ENCODE results near the gene TENT5A.

Gene TENT5A

DNA sequence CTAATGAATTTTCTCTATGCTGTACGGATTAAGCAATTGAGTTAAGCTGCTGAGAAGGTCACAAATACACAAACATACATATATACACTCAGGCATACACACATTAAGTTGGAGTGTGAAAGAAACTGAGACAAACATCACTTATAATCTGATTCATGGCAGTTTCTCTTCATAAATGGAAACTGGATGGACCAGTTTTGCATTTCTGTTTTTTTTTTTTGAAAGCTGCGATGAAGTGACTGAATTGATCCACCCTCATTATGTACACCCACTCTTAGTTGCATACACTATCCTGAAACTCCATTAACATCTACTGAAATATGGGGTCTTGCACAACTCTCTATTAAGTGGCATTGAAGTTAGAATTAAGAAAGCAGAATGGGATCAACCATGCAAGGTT lies 32.9 kb upstream of the TENT5A start:
- TF ChIP-seq GATA2 (IDR thresholded peaks at IDR 0.05; ENCODE audit: low read depth, low read length) (no peak), GATA3 (IDR thresholded peaks at IDR 0.05; ENCODE audit: low read depth, low read length) (no peak)

DNA sequence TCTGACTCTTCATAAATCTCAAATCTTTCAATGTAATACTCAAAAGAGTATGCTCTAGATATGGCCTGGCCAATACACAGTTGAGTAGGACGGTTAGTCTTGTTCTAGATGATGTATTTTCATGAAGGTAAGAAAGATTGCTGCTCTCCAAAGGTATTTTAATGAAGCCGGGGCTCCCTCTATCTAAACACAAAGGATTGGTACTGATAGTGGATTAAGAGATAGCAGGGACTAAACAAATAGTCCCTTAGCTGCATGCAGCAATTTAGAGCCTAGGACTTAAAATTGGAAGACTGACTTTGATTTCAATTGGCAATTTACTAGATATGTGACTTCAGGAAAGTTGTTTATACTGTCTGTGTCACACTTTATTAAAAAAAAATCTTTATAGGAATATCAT lies 31.4 kb upstream of the TENT5A start:
- TF ChIP-seq GATA2 (IDR thresholded peaks at IDR 0.05; ENCODE audit: low read depth, low read length) (no peak), GATA3 (IDR thresholded peaks at IDR 0.05; ENCODE audit: low read depth, low read length) (no peak)

DNA sequence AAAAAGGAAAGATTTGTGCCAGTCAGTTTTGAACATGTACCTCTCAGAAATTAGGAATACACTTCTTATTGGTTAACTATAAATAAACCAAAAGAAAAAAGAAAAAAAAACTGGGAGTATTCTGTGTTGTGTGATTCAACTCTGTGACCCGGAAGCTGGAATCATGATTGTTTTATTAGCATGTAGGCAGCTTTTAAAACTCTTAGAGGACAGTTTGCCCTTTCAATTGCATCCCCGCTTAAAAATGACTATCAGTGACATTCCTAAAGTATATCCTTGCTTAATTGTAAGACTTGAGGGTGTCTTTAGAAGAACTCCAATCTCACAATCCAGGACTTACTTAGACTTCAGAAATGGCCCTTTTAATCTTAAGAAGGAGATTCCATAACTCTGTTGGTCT lies 29.1 kb upstream of the TENT5A start:
- TF ChIP-seq GATA3 (IDR thresholded peaks at IDR 0.05; ENCODE audit: low read depth, low read length), result no peak
- TF ChIP-seq GATA2 (IDR thresholded peaks at IDR 0.05; ENCODE audit: low read depth, low read length), result no peak

DNA sequence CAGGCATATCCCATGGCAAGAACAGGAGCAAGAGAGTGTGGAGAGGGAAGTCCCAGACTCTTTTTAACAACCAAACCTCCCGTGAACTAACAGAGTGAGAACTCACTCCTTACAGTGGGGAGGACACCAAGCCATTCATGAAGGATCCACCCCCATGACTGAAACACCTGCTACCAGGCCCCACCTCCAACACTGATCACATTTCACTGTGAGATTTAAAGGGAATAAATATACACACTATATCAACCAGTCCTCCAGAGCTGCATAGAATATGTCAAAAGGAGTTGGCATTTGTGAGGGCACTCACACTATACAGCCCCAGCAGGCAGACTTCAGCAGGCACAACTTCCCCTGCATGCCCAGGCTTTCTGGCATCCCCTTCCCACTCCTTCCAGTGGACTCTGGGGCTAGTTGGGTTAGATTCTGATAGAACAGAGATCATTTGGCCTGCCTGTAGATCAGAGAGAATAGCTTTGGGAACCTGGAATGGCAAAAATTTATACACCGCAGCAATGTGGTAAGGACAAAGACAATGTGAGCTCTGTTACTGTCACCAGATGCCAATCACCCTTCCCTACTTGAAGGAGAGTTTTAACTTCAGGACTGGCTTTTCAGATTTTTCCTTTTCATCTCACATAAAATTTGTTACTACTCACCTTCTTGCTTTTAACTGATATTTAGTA lies 25.2 kb upstream of the TENT5A start:
- no peak for TF ChIP-seq GATA2 (IDR thresholded peaks at IDR 0.05; ENCODE audit: low read depth, low read length)
- no peak for TF ChIP-seq GATA3 (IDR thresholded peaks at IDR 0.05; ENCODE audit: low read depth, low read length)

DNA sequence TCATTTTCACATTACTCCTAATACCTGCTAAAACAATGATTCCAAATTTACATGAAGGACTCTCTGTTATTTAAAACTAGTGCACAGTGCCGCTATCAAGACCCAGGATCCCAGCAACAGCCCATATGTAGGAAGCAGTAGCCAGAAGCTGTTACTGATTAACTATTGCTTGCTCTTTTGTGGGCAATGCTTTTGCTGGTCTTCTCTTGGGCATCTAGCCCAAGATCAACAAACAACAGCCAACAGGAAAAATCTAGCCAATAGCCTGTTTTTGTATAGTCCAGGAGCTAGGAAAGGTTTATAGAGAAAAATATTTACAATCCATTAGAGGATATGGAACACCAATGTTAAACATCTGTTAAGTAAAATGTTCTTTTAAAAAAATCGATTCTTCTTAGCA lies 22.1 kb upstream of the TENT5A start:
- TF ChIP-seq GATA2 (IDR thresholded peaks at IDR 0.05; ENCODE audit: low read depth, low read length) (no peak), GATA3 (IDR thresholded peaks at IDR 0.05; ENCODE audit: low read depth, low read length) (no peak)

DNA sequence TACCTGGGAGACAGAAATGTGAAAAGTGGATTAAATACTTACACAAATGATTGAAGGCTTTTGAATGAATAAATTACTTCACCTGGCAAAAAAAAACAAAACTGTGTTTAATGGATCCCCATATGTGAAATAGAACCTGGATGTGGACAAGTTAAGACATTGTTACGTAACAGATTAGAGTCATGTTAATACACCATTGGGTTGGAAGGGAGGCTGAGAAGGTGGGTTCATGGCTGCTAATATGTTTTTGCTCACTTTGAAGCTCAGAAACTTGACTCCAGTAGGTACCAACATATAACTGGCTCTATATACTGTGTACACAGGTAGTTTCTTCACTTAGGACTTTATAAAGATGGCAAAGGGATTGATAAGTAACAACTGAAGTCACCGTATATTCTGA lies 21.4 kb upstream of the TENT5A start:
- no peak for TF ChIP-seq GATA2 (IDR thresholded peaks at IDR 0.05; ENCODE audit: low read depth, low read length)
- no peak for TF ChIP-seq GATA3 (IDR thresholded peaks at IDR 0.05; ENCODE audit: low read depth, low read length)

DNA sequence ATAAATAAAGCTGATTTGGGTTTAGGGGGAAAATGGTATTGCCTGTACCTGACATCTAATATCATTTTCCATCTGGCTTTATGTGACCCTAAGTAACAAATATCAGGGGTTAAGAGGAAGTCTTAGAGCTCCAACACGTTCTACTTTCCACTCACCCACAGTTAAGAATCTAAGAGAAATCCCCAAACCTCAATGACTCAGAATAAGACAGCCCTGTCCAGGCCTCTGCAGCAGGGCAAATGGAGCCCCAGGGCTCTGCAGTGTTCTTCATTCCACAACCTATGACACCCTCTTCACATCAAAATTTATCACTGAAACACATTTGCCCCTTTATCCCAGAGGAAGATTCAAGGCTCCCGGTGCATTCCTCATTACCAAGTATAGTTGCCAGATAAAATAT lies 20.3 kb upstream of the TENT5A start:
- TF ChIP-seq GATA2 (IDR thresholded peaks at IDR 0.05; ENCODE audit: low read depth, low read length) (no peak), GATA3 (IDR thresholded peaks at IDR 0.05; ENCODE audit: low read depth, low read length) (no peak)

DNA sequence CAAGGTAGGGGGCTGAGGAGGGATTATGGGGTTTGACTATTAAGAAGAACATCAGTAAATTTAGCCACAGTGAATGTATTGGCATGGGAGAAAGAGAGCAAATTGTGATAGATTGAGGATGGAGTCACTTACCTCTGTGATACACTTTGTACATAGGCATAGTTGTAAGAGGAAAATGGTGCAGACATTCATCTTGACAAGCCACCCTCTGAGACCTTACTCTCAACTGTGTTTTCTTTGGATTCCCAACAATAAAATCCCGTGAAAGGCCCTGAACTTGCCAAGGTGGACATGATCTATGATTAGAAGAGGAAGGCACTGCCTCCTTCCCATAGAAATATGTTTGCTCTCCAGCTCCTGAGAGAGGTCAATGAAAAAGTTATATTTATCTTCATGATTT lies 18.6 kb upstream of the TENT5A start:
- TF ChIP-seq GATA3 (IDR thresholded peaks at IDR 0.05; ENCODE audit: low read depth, low read length), result no peak
- no peak for TF ChIP-seq GATA2 (IDR thresholded peaks at IDR 0.05; ENCODE audit: low read depth, low read length)

DNA sequence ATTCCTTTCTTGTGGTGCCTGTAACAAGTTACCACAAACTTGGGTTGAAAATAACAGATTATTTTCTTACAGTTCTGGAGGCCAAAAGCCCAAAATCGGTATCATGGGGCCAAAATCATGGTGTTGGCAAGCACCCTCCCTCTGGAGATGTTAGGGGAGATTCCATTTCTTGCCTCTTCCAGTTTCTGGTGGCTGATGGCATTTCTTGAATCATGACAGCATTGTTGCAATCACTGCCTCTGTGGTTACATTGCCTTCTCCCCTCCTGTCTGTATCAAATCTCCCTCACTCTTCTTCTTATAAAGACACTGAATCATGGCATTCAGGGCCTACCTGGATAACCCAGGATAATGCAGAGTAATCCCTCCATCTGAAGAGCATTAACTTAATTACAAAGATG lies 17.9 kb upstream of the TENT5A start:
- no peak for TF ChIP-seq GATA3 (IDR thresholded peaks at IDR 0.05; ENCODE audit: low read depth, low read length)
- TF ChIP-seq GATA2 (IDR thresholded peaks at IDR 0.05; ENCODE audit: low read depth, low read length), result no peak

DNA sequence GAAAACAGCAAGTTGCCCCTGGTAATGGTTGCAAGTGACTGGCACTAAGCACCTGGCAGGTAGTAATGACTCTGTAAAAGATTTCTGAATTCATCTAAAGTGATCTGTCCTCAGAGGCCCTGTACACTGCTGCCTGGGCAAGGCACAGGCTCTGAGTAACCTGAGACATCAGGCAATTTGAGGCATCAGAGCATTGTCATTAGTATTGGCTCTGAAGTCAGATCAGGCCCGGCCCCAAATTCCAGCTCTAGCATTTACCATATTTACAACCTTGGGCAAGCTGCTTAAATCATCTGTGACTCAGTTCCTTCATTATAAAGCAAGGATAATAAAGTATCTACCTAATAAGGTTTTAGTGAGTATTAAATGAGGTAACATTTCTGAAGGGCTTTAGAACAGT lies 17.3 kb upstream of the TENT5A start:
- TF ChIP-seq GATA2 (IDR thresholded peaks at IDR 0.05; ENCODE audit: low read depth, low read length) (no peak), GATA3 (IDR thresholded peaks at IDR 0.05; ENCODE audit: low read depth, low read length) (no peak)

DNA sequence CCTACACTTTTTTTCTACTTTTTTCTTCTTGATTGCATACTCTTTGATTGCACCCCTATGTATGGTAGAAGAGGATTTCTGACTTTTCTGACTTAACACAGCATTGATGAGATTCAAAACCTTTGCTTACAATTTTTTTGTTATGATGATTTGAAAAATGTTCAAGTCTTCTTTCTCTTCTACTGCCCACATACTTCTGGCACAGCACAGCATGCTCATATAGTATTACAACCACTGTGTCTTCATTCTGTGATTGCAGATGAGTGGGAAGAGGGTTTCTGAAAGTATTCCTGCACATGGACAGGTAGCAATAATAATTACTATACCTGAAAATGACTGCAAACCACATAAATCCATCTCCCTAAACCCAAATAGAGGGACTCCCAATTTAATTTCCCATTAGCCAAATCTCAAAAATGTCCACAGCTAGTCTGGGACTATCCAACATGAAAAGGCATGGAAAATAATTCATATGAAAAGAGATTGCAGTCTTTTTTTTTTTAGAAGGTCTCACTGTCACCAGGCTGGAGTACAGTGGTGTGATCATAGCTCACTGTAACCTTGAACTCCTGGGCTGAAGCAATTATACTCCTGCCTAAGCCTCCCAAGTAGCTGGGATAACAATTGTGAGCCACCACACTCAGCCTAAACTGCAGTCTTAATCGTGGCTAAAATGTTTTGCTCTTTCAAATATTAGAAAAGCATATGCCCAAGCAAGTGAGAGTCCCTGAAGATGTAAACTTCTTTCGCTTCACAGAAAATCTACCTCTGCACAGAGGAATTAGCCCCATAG lies 15.9 kb upstream of the TENT5A start:
- TF ChIP-seq GATA3 (IDR thresholded peaks at IDR 0.05; ENCODE audit: low read depth, low read length), result no peak
- TF ChIP-seq GATA2 (IDR thresholded peaks at IDR 0.05; ENCODE audit: low read depth, low read length), result no peak

DNA sequence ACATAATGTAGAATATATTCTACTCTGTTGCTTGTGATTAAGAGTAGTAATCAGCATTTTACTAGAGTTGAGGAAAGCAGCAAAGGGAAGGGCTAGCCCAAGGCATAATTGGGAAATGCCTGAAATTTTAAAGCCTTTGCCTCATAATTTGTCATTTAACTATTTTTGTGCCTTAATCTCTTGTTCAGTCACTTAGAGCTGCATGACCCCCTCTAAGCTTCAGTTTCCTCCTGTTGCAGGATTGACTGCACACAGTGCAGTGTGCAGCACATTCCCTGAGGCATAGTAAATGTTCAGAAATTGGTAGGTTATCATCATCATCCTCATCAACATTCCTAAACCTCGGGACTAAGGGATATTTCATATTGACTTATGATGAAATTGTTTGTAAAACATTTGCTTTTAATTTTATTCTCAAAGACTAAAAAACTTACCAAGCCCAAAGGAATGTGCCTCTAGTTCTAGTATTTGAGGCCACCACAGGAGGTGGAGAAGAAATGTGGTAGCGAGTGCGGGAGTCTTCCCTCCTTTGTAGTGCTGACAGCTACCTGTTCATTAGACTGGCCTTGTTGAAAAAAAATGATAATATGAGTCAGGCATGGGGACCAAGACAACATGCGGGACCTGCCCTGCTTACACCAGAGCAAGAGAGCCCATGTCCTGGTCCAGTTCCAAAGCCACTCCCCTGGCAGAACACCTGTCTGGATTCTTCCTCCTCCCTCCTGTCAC lies 14.8 kb upstream of the TENT5A start:
- TF ChIP-seq GATA2 (IDR thresholded peaks at IDR 0.05; ENCODE audit: low read depth, low read length) (no peak), GATA3 (IDR thresholded peaks at IDR 0.05; ENCODE audit: low read depth, low read length) (no peak)

DNA sequence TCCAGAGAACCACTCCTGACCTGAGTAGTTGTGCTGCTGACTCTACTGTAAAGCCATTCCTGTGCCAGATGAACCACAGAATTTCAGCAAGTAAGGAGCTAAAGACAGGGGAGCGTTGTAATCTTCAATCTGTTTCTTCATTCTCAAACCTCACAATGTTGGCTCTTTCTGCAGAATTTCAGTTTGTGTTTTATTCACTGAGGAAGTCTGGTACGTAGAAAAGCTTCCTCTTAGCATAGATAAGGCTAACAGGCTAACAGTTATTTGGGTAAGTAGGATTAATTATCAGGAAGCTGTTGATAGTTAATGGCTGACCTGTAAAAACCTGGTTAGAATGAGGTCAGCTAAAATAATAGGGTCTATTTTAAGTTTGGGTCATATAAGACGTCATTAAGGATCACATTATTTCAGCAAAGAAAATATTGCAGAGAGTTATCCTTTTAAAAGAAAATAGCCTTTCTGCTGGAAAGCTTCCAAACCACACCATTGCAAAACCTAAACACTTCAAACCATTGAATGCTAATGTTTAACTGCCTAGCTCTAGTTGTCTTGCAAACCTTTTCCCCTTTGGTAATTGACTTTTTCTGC lies 14.1 kb upstream of the TENT5A start:
- TF ChIP-seq GATA3 (IDR thresholded peaks at IDR 0.05; ENCODE audit: low read depth, low read length) (no peak), GATA2 (IDR thresholded peaks at IDR 0.05; ENCODE audit: low read depth, low read length) (no peak)

DNA sequence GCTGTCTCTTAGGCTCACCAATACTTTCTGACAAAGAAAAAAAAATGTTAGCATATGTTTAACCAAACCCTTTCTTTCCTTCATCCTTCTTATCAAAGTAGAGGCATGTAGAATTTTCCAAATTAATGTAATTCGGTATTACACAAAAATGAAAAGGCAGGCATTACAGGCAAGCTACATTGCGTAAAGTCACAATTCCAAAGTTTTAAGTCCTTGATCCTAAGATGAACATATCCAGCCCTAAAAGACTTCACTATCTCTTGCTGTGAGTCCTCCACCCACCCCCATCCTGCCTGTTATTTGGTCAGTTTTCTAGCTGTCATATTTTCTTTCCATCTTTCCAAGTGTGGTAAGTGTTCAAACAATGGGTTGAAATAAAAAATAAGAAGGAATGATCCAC lies 12.1 kb upstream of the TENT5A start:
- no peak for TF ChIP-seq GATA2 (IDR thresholded peaks at IDR 0.05; ENCODE audit: low read depth, low read length)
- no peak for TF ChIP-seq GATA3 (IDR thresholded peaks at IDR 0.05; ENCODE audit: low read depth, low read length)
